ENCODE data around the gene GBP1.

Gene GBP1

DNA sequence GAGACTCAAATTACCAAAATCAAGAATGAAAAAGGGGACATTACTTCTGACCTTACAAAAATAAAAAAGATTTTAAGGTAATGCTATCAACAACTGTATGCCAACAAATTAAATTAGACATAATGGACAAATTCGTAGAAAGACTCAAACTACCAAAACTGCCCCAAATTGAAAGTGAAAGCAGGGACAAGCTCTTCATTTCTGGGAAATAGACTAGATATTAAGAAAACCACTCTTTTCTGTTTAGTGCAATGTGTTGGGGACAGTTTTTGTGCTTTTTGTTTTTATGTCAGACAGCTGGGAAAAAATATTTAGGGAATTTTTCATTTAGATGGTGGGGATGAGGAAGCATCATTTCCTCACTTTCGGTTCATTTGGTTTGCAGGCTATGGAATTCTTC is 4.9 kb upstream of the GBP1 start:
- Histone ChIP-seq H3K23ac (ENCODE audit: low read length) (no peak overlapping the region), H2AFZ (ENCODE audit: insufficient read depth, low read length, poor library complexity) (no peak overlapping the region), H3K4ac (ENCODE audit: low read depth, low read length) (no peak overlapping the region), H3K79me2 (ENCODE audit: control insufficient read depth, insufficient read depth, low read length, poor library complexity) (no peaks in the 10 kb centered on the region), H3K9me3 (ENCODE audit: insufficient read depth, low read depth, low read length) (no peaks in the 10 kb centered on the region), H3K4me3 (ENCODE audit: low read depth, low read length) (no peak overlapping the region), H3K27me3 (ENCODE audit: insufficient read depth, low read length) (no peaks in the 10 kb centered on the region), H3K14ac (ENCODE audit: low read length) (no peak overlapping the region), H4K91ac (ENCODE audit: low read depth, low read length) (no peak overlapping the region), H3K79me1 (ENCODE audit: low read length) (no peaks in the 10 kb centered on the region), H2AK5ac (ENCODE audit: low read length) (no peak overlapping the region), H4K12ac (ENCODE audit: low read depth, low read length) (no peak overlapping the region), H3K9ac (ENCODE audit: low read length) (no peak overlapping the region), H2BK120ac (ENCODE audit: insufficient read depth, low read length, poor library complexity) (no peak overlapping the region), H3K4me2 (ENCODE audit: low read length) (no peak overlapping the region), H3K18ac (ENCODE audit: low read length) (no peak overlapping the region), H2BK5ac (ENCODE audit: low read depth, low read length, poor library complexity) (no peak overlapping the region), H3K27ac (ENCODE audit: low read depth, low read length) (no peak overlapping the region), H3K36me3 (ENCODE audit: control insufficient read depth in 1 of 2, insufficient read depth in 2 of 2, low read length in 2 of 2) (no peaks in the 10 kb centered on the region), H2BK12ac (ENCODE audit: low read length) (no peak overlapping the region), H4K8ac (ENCODE audit: low read depth, low read length) (no peak overlapping the region), H3K4me1 (ENCODE audit: control insufficient read depth in 1 of 2, insufficient read depth in 2 of 2, low read length in 2 of 2) (peaks cover 0 to 2% of the 10 kb centered on the region in 2 experiments)
- no peak for DNase-seq
- no CpG with 5 or more reads among the region's 2 CpGs for WGBS (ENCODE audit: extremely low coverage, insufficient coverage, insufficient read length)

DNA sequence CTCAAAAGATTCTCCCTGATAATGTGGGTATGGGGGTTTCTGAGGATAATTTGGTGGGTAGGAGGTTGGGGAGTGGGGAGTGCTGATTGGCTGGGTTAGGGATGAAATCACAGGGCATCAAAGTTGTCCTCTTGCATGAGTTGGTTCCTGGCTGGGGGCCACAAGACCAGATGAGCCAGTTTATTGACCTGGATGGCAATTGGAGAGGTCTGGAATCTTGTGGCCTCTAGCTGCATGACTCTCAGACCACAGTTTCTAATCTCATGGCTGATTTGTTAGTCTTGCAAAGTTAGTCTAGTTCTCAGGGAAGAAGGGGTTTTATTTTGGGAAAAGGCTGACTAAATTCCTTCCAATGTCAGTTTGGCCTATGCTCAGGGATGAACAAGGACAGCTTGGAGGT is 3.3 kb upstream of the GBP1 start:
- Histone ChIP-seq H3K9me3 (ENCODE audit: insufficient read depth, low read depth, low read length) (no peaks in the 10 kb centered on the region), H3K23ac (ENCODE audit: low read length) (no peak overlapping the region), H2AFZ (ENCODE audit: insufficient read depth, low read length, poor library complexity) (no peak overlapping the region), H3K4ac (ENCODE audit: low read depth, low read length) (no peak overlapping the region), H3K9ac (ENCODE audit: low read length) (no peak overlapping the region), H3K36me3 (ENCODE audit: control insufficient read depth in 1 of 2, insufficient read depth in 2 of 2, low read length in 2 of 2) (no peaks in the 10 kb centered on the region), H3K14ac (ENCODE audit: low read length) (no peak overlapping the region), H3K27ac (ENCODE audit: low read depth, low read length) (no peak overlapping the region), H3K18ac (ENCODE audit: low read length) (no peak overlapping the region), H3K27me3 (ENCODE audit: insufficient read depth, low read length) (no peaks in the 10 kb centered on the region), H2AK5ac (ENCODE audit: low read length) (no peak overlapping the region), H3K4me3 (ENCODE audit: low read depth, low read length) (no peak overlapping the region), H2BK5ac (ENCODE audit: low read depth, low read length, poor library complexity) (no peak overlapping the region), H2BK12ac (ENCODE audit: low read length) (no peak overlapping the region), H3K79me2 (ENCODE audit: control insufficient read depth, insufficient read depth, low read length, poor library complexity) (no peaks in the 10 kb centered on the region), H3K4me1 (ENCODE audit: control insufficient read depth in 1 of 2, insufficient read depth in 2 of 2, low read length in 2 of 2) (peaks cover 0 to 2% of the 10 kb centered on the region in 2 experiments), H4K91ac (ENCODE audit: low read depth, low read length) (no peak overlapping the region), H4K8ac (ENCODE audit: low read depth, low read length) (no peak overlapping the region), H3K79me1 (ENCODE audit: low read length) (no peaks in the 10 kb centered on the region), H4K12ac (ENCODE audit: low read depth, low read length) (no peak overlapping the region), H3K4me2 (ENCODE audit: low read length) (no peak overlapping the region), H2BK120ac (ENCODE audit: insufficient read depth, low read length, poor library complexity) (no peak overlapping the region)
- no peak for DNase-seq

DNA sequence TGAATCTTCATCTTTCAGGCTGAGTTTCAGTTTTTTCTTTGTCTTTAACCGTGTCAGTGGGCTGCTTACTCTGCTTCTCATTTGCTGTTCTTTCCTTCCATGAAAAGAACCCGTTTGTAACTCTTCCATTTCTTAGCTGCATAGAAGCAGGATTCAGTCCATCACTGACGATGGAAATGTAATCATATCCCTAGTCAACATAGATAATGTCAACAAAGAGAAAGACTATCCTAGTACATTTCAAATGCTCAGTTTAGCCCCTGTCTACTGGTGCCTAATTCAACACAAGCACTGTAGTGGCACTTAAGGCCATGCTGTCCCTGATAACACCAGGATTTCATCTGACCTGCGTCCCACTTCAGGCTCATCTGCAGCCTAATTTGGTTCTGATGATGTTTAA is 376 bp downstream of the GBP1 start:
- Histone ChIP-seq H2AK5ac (ENCODE audit: low read length) (no peak overlapping the region), H4K8ac (ENCODE audit: low read depth, low read length) (no peak overlapping the region), H2BK120ac (ENCODE audit: insufficient read depth, low read length, poor library complexity) (no peak overlapping the region), H3K36me3 (ENCODE audit: control insufficient read depth in 1 of 2, insufficient read depth in 2 of 2, low read length in 2 of 2) (no peaks in the 10 kb centered on the region), H3K4ac (ENCODE audit: low read depth, low read length) (no peak overlapping the region), H2AFZ (ENCODE audit: insufficient read depth, low read length, poor library complexity) (no peak overlapping the region), H3K79me1 (ENCODE audit: low read length) (no peaks in the 10 kb centered on the region), H3K9ac (ENCODE audit: low read length) (no peak overlapping the region), H4K91ac (ENCODE audit: low read depth, low read length) (no peak overlapping the region), H3K27ac (ENCODE audit: low read depth, low read length) (no peak overlapping the region), H2BK5ac (ENCODE audit: low read depth, low read length, poor library complexity) (no peak overlapping the region), H3K4me1 (ENCODE audit: control insufficient read depth in 1 of 2, insufficient read depth in 2 of 2, low read length in 2 of 2) (no peaks in the 10 kb centered on the region), H2BK12ac (ENCODE audit: low read length) (no peak overlapping the region), H3K23ac (ENCODE audit: low read length) (no peak overlapping the region), H3K27me3 (ENCODE audit: insufficient read depth, low read length) (no peaks in the 10 kb centered on the region), H3K14ac (ENCODE audit: low read length) (no peak overlapping the region), H3K18ac (ENCODE audit: low read length) (no peak overlapping the region), H3K9me3 (ENCODE audit: insufficient read depth, low read depth, low read length) (no peaks in the 10 kb centered on the region), H4K12ac (ENCODE audit: low read depth, low read length) (no peak overlapping the region), H3K4me3 (ENCODE audit: low read depth, low read length) (no peak overlapping the region), H3K79me2 (ENCODE audit: control insufficient read depth, insufficient read depth, low read length, poor library complexity) (no peaks in the 10 kb centered on the region), H3K4me2 (ENCODE audit: low read length) (no peak overlapping the region)
- DNase-seq: no peak
- no CpG with 5 or more reads among the region's 4 CpGs for WGBS (ENCODE audit: extremely low coverage, insufficient coverage, insufficient read length)

DNA sequence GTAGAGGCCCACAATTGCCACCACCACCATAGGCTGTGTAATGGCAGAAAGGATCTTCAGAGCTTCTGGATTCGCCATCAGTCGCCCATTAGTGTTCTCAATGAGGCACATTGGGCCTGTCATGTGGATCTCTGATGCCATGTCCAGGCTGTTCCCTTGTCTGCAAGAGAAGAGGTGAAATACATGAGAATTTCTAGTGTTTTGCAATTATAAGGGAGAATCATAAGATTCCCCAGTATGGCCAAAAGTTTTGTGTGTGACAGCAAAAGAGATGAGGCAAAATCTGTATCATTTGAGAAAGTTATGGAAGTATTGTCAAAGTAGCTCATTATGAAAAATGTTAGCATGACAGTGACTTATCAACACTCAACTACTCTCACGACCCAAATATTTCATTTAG is 1.9 kb downstream of the GBP1 start:
- no peak overlapping the region for H2BK12ac ChIP-seq (ENCODE audit: low read length)
- WGBS (ENCODE audit: extremely low coverage, insufficient coverage, insufficient read length): no CpG with 5 or more reads among the region's 3 CpGs
- no peak overlapping the region for H2BK5ac ChIP-seq (ENCODE audit: low read depth, low read length, poor library complexity)
- H4K8ac ChIP-seq (ENCODE audit: low read depth, low read length): no peak overlapping the region
- H4K12ac ChIP-seq (ENCODE audit: low read depth, low read length): no peak overlapping the region
- H2AFZ ChIP-seq (ENCODE audit: insufficient read depth, low read length, poor library complexity): no peak overlapping the region
- no peak overlapping the region for H3K4me3 ChIP-seq (ENCODE audit: low read depth, low read length)
- no peak overlapping the region for H4K91ac ChIP-seq (ENCODE audit: low read depth, low read length)
- H3K27ac ChIP-seq (ENCODE audit: low read depth, low read length): no peak overlapping the region
- no peak overlapping the region for H3K18ac ChIP-seq (ENCODE audit: low read length)
- no peaks in the 10 kb centered on the region for H3K79me2 ChIP-seq (ENCODE audit: control insufficient read depth, insufficient read depth, low read length, poor library complexity)
- DNase-seq: no peak
- H2BK120ac ChIP-seq (ENCODE audit: insufficient read depth, low read length, poor library complexity): no peak overlapping the region
- no peak overlapping the region for H3K14ac ChIP-seq (ENCODE audit: low read length)
- no peak overlapping the region for H2AK5ac ChIP-seq (ENCODE audit: low read length)
- H3K4ac ChIP-seq (ENCODE audit: low read depth, low read length): no peak overlapping the region
- no peaks in the 10 kb centered on the region for H3K27me3 ChIP-seq (ENCODE audit: insufficient read depth, low read length)
- H3K36me3 ChIP-seq (ENCODE audit: control insufficient read depth in 1 of 2, insufficient read depth in 2 of 2, low read length in 2 of 2): no peaks in the 10 kb centered on the region
- H3K4me2 ChIP-seq (ENCODE audit: low read length): no peak overlapping the region
- H3K9me3 ChIP-seq (ENCODE audit: insufficient read depth, low read depth, low read length): no peaks in the 10 kb centered on the region
- no peaks in the 10 kb centered on the region for H3K79me1 ChIP-seq (ENCODE audit: low read length)
- H3K4me1 ChIP-seq (ENCODE audit: control insufficient read depth in 1 of 2, insufficient read depth in 2 of 2, low read length in 2 of 2): no peaks in the 10 kb centered on the region
- H3K9ac ChIP-seq (ENCODE audit: low read length): no peak overlapping the region
- H3K23ac ChIP-seq (ENCODE audit: low read length): no peak overlapping the region

DNA sequence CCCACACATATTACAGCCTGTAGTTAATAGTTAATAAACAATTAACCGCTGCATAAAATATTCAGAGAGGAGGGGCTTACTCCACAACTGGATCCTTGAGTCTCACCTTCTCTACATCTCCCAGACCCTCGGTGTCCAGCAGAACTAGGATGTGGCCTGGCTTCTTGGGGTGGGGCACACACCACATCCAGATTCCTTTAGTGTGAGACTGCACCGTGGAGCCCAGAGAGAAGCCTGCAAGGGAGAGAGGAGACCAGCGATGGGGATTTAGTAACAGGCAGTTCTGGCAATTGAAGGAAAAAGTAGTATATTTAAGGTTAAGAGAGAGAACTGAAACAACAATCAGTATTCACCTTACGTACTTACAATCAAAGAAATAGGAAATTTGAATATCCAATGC is 4.9 kb downstream of the GBP1 start:
- no peaks in the 10 kb centered on the region for H3K36me3 ChIP-seq (ENCODE audit: control insufficient read depth in 1 of 2, insufficient read depth in 2 of 2, low read length in 2 of 2)
- H3K4me2 ChIP-seq (ENCODE audit: low read length): no peak overlapping the region
- H4K12ac ChIP-seq (ENCODE audit: low read depth, low read length): no peak overlapping the region
- H2BK120ac ChIP-seq (ENCODE audit: insufficient read depth, low read length, poor library complexity): no peak overlapping the region
- H3K14ac ChIP-seq (ENCODE audit: low read length): no peak overlapping the region
- H3K23ac ChIP-seq (ENCODE audit: low read length): no peak overlapping the region
- H3K4me3 ChIP-seq (ENCODE audit: low read depth, low read length): no peak overlapping the region
- H3K9ac ChIP-seq (ENCODE audit: low read length): no peak overlapping the region
- H3K79me1 ChIP-seq (ENCODE audit: low read length): no peaks in the 10 kb centered on the region
- H3K18ac ChIP-seq (ENCODE audit: low read length): no peak overlapping the region
- no peaks in the 10 kb centered on the region for H3K9me3 ChIP-seq (ENCODE audit: insufficient read depth, low read depth, low read length)
- H3K27me3 ChIP-seq (ENCODE audit: insufficient read depth, low read length): no peaks in the 10 kb centered on the region
- no peak overlapping the region for H2AK5ac ChIP-seq (ENCODE audit: low read length)
- no peak overlapping the region for H2BK5ac ChIP-seq (ENCODE audit: low read depth, low read length, poor library complexity)
- WGBS (ENCODE audit: extremely low coverage, insufficient coverage, insufficient read length): no CpG with 5 or more reads among the region's 5 CpGs
- H2BK12ac ChIP-seq (ENCODE audit: low read length): no peak overlapping the region
- H4K91ac ChIP-seq (ENCODE audit: low read depth, low read length): no peak overlapping the region
- H2AFZ ChIP-seq (ENCODE audit: insufficient read depth, low read length, poor library complexity): no peak overlapping the region
- no peaks in the 10 kb centered on the region for H3K79me2 ChIP-seq (ENCODE audit: control insufficient read depth, insufficient read depth, low read length, poor library complexity)
- H3K4me1 ChIP-seq (ENCODE audit: control insufficient read depth in 1 of 2, insufficient read depth in 2 of 2, low read length in 2 of 2): no peaks in the 10 kb centered on the region
- H3K4ac ChIP-seq (ENCODE audit: low read depth, low read length): no peak overlapping the region
- H3K27ac ChIP-seq (ENCODE audit: low read depth, low read length): no peak overlapping the region
- DNase-seq: no peak
- no peak overlapping the region for H4K8ac ChIP-seq (ENCODE audit: low read depth, low read length)
